ENCODE data around the gene WASHC2C.
"Not testable (repeated sequence)": the region's sequence is repeated elsewhere in the genome, so short reads cannot be mapped to it uniquely, and the experiment has no call there.

The WASHC2C gene

DNA sequence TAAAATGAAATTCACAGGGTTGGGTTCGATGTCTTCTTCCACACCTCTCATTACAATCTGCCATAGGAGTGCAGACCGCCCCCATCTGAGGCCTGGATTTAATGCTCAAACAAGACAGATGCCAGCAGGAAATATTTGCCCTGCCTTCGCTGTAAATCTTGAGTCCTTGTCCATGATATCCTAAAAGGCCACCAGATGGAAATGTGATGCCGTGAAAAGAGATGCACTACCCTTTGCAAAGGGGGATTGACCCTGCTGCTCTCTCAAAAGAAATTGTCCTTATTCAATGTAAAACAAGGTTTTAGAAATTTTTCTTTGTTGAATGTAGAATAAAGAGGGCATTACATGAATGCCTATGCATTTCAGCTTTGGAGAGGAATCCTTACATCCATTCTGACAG, 82.8 kb downstream of the WASHC2C start:
- no peaks in the 10 kb centered on the region for H3K27me3 ChIP-seq (ENCODE audit: control insufficient read depth, insufficient read depth, low read length, poor library complexity, severe bottlenecking)
- H3K9me3 ChIP-seq (ENCODE audit: control insufficient read depth, low read length): no peaks in the 10 kb centered on the region
- WGBS, 2 experiments: 89 to 91% methylated on average over 4 of the region's 4 CpGs
- no peaks in the 10 kb centered on the region for H3K36me3 ChIP-seq (ENCODE audit: control insufficient read depth, insufficient read depth, low read length)
- no peak overlapping the region for H3K27ac ChIP-seq (ENCODE audit: insufficient read depth, low read depth, low read length, poor library complexity, severe bottlenecking)
- no peak overlapping the region for H3K4me3 ChIP-seq (ENCODE audit: insufficient read depth, low read depth, low read length)
- H3K4me1 ChIP-seq (ENCODE audit: control insufficient read depth, insufficient read depth, low read length): peaks cover 6% of the 10 kb centered on the region

- Histone ChIP-seq H3K4me3 (ENCODE audit: insufficient read depth, low read depth, low read length) (no peak overlapping the region), H3K36me3 (ENCODE audit: control insufficient read depth, insufficient read depth, low read length) (no peaks in the 10 kb centered on the region), H3K27me3 (ENCODE audit: control insufficient read depth, insufficient read depth, low read length, poor library complexity, severe bottlenecking) (no peaks in the 10 kb centered on the region), H3K9me3 (ENCODE audit: control insufficient read depth, low read length) (no peaks in the 10 kb centered on the region), H3K27ac (ENCODE audit: insufficient read depth, low read depth, low read length, poor library complexity, severe bottlenecking) (no peak overlapping the region), H3K4me1 (ENCODE audit: control insufficient read depth, insufficient read depth, low read length) (peaks cover 6% of the 10 kb centered on the region)
- WGBS, 2 experiments: 93 to 97% methylated on average over 4 to 6 of the region's 6 CpGs
These were observed 84.0 kb downstream of the WASHC2C start for GRCh38 chr10:45811075-45811474.

DNA sequence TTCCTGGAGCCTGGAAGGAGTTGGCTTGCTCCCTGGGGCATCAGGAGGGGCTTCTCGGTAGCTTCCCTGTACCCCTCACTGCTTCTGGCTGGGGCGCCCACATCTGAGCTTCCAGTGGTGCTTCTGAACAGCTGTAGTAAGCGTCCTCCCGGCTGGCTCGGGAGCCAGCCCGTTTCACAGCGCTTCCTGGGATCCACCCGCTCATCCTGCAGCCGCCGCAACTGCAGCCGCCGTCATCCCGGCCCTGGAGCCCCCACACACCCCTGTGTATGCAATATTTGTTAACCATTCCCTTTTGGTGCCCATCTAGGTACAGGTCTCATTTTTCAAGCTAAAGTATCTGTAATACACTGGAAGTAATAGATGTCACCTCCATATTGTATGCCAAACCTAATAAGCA, 85.9 kb downstream of the WASHC2C start:
- H3K27me3 ChIP-seq (ENCODE audit: control insufficient read depth, insufficient read depth, low read length, poor library complexity, severe bottlenecking); H3K27ac ChIP-seq (ENCODE audit: insufficient read depth, low read depth, low read length, poor library complexity, severe bottlenecking); H3K9me3 ChIP-seq (ENCODE audit: control insufficient read depth, low read length); H3K4me3 ChIP-seq (ENCODE audit: insufficient read depth, low read depth, low read length); H3K36me3 ChIP-seq (ENCODE audit: control insufficient read depth, insufficient read depth, low read length); H3K4me1 ChIP-seq (ENCODE audit: control insufficient read depth, insufficient read depth, low read length): not testable (repeated sequence)
- WGBS, 2 experiments: 90% methylated on average over 13 of the region's 13 CpGs

- not testable (repeated sequence) for H3K9me3 ChIP-seq (ENCODE audit: control insufficient read depth, low read length); H3K4me3 ChIP-seq (ENCODE audit: insufficient read depth, low read depth, low read length); H3K36me3 ChIP-seq (ENCODE audit: control insufficient read depth, insufficient read depth, low read length); H3K27ac ChIP-seq (ENCODE audit: insufficient read depth, low read depth, low read length, poor library complexity, severe bottlenecking); H3K4me1 ChIP-seq (ENCODE audit: control insufficient read depth, insufficient read depth, low read length); H3K27me3 ChIP-seq (ENCODE audit: control insufficient read depth, insufficient read depth, low read length, poor library complexity, severe bottlenecking)
- WGBS, 2 experiments: 98 to 99% methylated on average over 4 of the region's 4 CpGs
These were observed 87.1 kb downstream of the WASHC2C start for GRCh38 chr10:45814146-45814545.

DNA sequence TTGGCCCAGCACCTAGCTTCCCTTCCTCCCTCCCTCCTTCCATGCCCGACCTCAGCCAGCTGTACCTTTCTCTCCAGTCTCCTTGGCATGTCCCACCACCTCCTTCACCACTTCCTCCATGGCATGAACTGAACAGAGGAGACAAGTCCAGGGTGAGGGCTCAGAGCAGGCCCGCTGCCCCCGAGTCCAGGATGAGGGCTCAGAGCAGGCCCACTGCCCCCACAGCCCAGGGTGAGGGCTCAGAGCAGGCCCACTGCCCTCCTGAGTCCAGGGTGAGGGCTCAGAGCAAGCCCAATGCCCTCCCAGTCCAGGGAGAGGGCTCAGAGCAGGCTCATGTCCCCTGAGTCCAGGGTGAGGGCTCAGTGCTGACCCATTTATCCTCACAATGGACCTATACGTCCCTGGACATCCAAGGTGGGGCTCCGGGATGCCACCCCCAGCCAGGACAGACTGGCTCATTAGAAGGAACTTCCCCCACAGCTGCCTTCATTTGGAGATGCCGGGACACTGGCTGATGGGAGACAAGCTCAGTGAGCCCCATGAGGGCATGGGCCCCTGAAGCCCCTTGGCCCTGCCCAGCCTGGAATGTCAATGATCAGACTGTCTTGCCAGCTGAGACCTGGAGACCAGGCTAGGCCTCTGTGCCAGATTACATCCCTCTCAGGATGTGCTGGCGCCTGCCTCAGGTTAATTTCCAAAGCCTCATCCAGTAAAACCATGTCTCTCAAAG, 90.2 kb downstream of the WASHC2C start:
- Histone ChIP-seq H3K27me3 (ENCODE audit: control insufficient read depth, insufficient read depth, low read length, poor library complexity, severe bottlenecking) (no peaks in the 10 kb centered on the region), H3K9me3 (ENCODE audit: control insufficient read depth, low read length) (no peaks in the 10 kb centered on the region), H3K36me3 (ENCODE audit: control insufficient read depth, insufficient read depth, low read length) (no peaks in the 10 kb centered on the region), H3K27ac (ENCODE audit: insufficient read depth, low read depth, low read length, poor library complexity, severe bottlenecking) (no peak overlapping the region), H3K4me1 (ENCODE audit: control insufficient read depth, insufficient read depth, low read length) (no peaks in the 10 kb centered on the region), H3K4me3 (ENCODE audit: insufficient read depth, low read depth, low read length) (no peak overlapping the region)
- WGBS, 2 experiments: 93 to 94% methylated on average over 7 of the region's 7 CpGs

DNA sequence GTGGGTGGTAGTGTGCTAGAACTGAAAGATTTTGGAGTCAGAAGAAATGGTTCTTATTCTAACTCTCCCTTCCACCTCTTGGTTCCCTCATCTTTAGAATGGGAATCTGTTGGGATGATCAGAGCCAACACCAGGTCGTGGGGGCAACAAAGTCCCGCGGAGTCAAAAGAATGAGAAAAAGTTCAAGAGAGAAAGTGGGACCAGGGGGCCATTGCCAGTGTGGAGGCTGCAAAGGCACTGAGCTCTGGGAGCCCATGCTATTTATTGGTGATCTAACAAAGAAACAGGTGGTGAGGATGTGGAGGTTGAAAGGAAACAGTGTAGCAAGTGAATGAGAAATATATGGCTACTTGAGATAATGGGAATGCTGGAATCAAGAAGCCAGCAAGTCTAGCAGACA, 90.8 kb downstream of the WASHC2C start:
- Histone ChIP-seq H3K4me3 (ENCODE audit: insufficient read depth, low read depth, low read length) (no peak overlapping the region), H3K4me1 (ENCODE audit: control insufficient read depth, insufficient read depth, low read length) (no peaks in the 10 kb centered on the region), H3K27me3 (ENCODE audit: control insufficient read depth, insufficient read depth, low read length, poor library complexity, severe bottlenecking) (no peaks in the 10 kb centered on the region), H3K27ac (ENCODE audit: insufficient read depth, low read depth, low read length, poor library complexity, severe bottlenecking) (no peak overlapping the region), H3K9me3 (ENCODE audit: control insufficient read depth, low read length) (no peaks in the 10 kb centered on the region), H3K36me3 (ENCODE audit: control insufficient read depth, insufficient read depth, low read length) (no peaks in the 10 kb centered on the region)
- 91 to 94% methylated on average over 3 of the region's 3 CpGs for WGBS, 2 experiments

- Histone ChIP-seq H3K36me3 (ENCODE audit: control insufficient read depth, insufficient read depth, low read length) (no peaks in the 10 kb centered on the region), H3K4me1 (ENCODE audit: control insufficient read depth, insufficient read depth, low read length) (no peaks in the 10 kb centered on the region), H3K9me3 (ENCODE audit: control insufficient read depth, low read length) (no peaks in the 10 kb centered on the region), H3K27ac (ENCODE audit: insufficient read depth, low read depth, low read length, poor library complexity, severe bottlenecking) (no peak overlapping the region), H3K27me3 (ENCODE audit: control insufficient read depth, insufficient read depth, low read length, poor library complexity, severe bottlenecking) (no peaks in the 10 kb centered on the region), H3K4me3 (ENCODE audit: insufficient read depth, low read depth, low read length) (no peak overlapping the region)
- WGBS, 2 experiments: 85 to 86% methylated on average over 9 of the region's 9 CpGs
These were observed 92.5 kb downstream of the WASHC2C start for GRCh38 chr10:45819552-45819951.

DNA sequence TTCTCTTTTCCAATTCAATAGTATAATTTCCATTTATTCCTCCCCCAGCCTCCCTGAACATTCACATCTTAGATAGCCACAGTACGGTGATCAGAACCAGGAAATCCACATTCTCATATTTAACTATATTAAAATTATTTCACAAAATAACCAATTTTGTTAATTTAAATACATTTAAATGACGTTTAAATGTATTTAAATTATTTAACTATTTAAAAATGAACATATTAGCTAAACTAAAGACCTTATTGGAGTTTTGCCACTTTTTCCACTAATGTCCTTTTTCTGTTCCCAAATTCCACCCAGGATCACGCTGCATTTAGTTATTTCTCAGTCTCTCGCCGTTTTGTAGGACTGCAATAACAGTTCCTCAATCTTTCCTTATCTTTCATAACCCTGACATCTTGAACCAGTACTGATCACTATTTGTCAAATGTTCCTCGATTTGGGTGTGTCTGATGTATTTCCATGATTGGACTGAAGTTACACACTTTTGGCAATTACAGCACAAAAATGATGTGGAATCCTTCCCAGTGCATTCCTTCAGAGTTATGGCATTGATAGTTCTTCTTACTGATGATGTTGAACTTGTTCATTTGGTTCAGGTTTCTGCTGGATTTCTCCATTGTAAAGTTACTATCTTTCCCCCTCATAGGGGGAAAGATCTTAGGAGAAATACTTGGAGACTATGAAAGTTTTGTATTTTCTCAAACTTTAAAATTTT, 93.2 kb downstream of the WASHC2C start:
- not testable (repeated sequence) for H3K27ac ChIP-seq (ENCODE audit: insufficient read depth, low read depth, low read length, poor library complexity, severe bottlenecking); H3K36me3 ChIP-seq (ENCODE audit: control insufficient read depth, insufficient read depth, low read length); H3K27me3 ChIP-seq (ENCODE audit: control insufficient read depth, insufficient read depth, low read length, poor library complexity, severe bottlenecking); H3K4me3 ChIP-seq (ENCODE audit: insufficient read depth, low read depth, low read length); H3K9me3 ChIP-seq (ENCODE audit: control insufficient read depth, low read length); H3K4me1 ChIP-seq (ENCODE audit: control insufficient read depth, insufficient read depth, low read length)
- 84 to 99% methylated on average over 4 to 5 of the region's 6 CpGs for WGBS, 2 experiments

DNA sequence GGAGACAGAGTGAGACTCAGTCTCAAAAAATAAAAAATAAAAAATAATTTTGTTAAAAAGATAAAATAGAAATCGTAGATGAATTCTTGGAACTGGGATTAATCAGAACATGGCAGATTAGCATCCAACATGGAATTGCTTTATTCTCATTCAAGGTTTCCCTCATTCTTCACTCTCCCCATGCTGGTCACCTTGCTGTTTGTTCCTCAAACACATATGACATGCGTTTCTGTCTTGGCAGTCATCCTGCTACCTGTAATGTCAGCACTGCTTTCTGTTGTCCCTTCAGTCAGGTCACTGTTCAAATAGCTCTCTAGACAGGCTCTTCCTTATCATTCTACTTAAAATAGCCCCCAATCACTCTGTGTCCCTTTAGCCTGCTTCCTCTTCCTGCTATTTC, 95.9 kb downstream of the WASHC2C start:
- not testable (repeated sequence) for H3K27me3 ChIP-seq (ENCODE audit: control insufficient read depth, insufficient read depth, low read length, poor library complexity, severe bottlenecking); H3K4me1 ChIP-seq (ENCODE audit: control insufficient read depth, insufficient read depth, low read length); H3K4me3 ChIP-seq (ENCODE audit: insufficient read depth, low read depth, low read length); H3K9me3 ChIP-seq (ENCODE audit: control insufficient read depth, low read length); H3K27ac ChIP-seq (ENCODE audit: insufficient read depth, low read depth, low read length, poor library complexity, severe bottlenecking); H3K36me3 ChIP-seq (ENCODE audit: control insufficient read depth, insufficient read depth, low read length)
- 92 to 93% methylated on average over 2 of the region's 2 CpGs for WGBS, 2 experiments

Measured in ectodermal cell (in vitro differentiated cells).